Endodermal cell (in vitro differentiated cells): Measurements from ENCODE around the gene LASP1NB.
A peak's percentile ranks its signal among the peaks of the same experiment; 100 is the strongest.

Experiments used
- DNase-seq: peaks from one replicate; pipeline ENCODE4 v3.0.0-alpha.2; 2017
- H3K27ac ChIP-seq: 2 replicates; pipeline ENCODE4 v1.5.1; 2013; ENCODE audit warnings: mild to moderate bottlenecking, low read depth, low read length, moderate library complexity
- H3K27me3 ChIP-seq: 2 replicates; pipeline ENCODE4 v1.6.1; 2013; ENCODE audit warnings: mild to moderate bottlenecking, low read length, moderate library complexity; ENCODE audit not compliant: insufficient read depth, control insufficient read depth, poor library complexity, severe bottlenecking
- H3K36me3 ChIP-seq: 2 replicates; pipeline ENCODE4 v1.7.0; 2013; ENCODE audit warnings: mild to moderate bottlenecking, low read length, moderate library complexity; ENCODE audit not compliant: control insufficient read depth, insufficient read depth
- H3K4me1 ChIP-seq: one replicate; pipeline ENCODE4 v1.7.0; 2013; ENCODE audit warnings: low read length; ENCODE audit not compliant: control insufficient read depth, insufficient read depth
- H3K4me3 ChIP-seq: 2 replicates; pipeline ENCODE4 v1.5.1; 2013; ENCODE audit warnings: mild to moderate bottlenecking, low read length, moderate library complexity
- H3K9ac ChIP-seq: 2 replicates; pipeline ENCODE4 v1.6.1; 2013; ENCODE audit warnings: mild to moderate bottlenecking, low read length, moderate library complexity; ENCODE audit not compliant: poor library complexity, severe bottlenecking; ENCODE audit errors: extremely low read depth
- H3K9me3 ChIP-seq: 2 replicates; pipeline ENCODE4 v1.6.1; 2013; ENCODE audit warnings: mild to moderate bottlenecking, low read length, moderate library complexity; ENCODE audit not compliant: control insufficient read depth
- H3K27ac Mint-ChIP-seq: 2 replicates; pipeline ENCODE4 v1.8.0; 2020; ENCODE audit warnings: mixed read lengths
- H3K27me3 Mint-ChIP-seq: 2 replicates; pipeline ENCODE4 v1.8.0; 2021; ENCODE audit warnings: mild to moderate bottlenecking, mixed read lengths; ENCODE audit not compliant: insufficient read depth
- H3K36me3 Mint-ChIP-seq: 2 replicates; pipeline ENCODE4 v1.8.0; 2020; ENCODE audit warnings: low read depth, mixed read lengths
- H3K4me1 Mint-ChIP-seq: 2 replicates; pipeline ENCODE4 v1.8.0; 2020; ENCODE audit warnings: mixed read lengths
- H3K4me3 Mint-ChIP-seq: 2 replicates; pipeline ENCODE4 v1.8.0; 2020; ENCODE audit warnings: mild to moderate bottlenecking, moderate library complexity, mixed read lengths
- H3K9me3 Mint-ChIP-seq: 2 replicates; pipeline ENCODE4 v1.8.0; 2020; ENCODE audit warnings: mild to moderate bottlenecking, mixed read lengths
- WGBS, 2 experiments: methylation state at CpG; one replicate each; pipeline versions ENCODE4 v1.1.5 to v1.1.7; 2013; ENCODE audit warnings: missing lambda C conversion rate in 2 of 2, mixed read lengths in 1 of 2; ENCODE audit not compliant: insufficient coverage in 1 of 2, insufficient read length in 1 of 2; 5-methylcytosine and 5-hydroxymethylcytosine counted together
- TF ChIP-seq, protein P1 (sequence below): fragments of 200-600 bp; sonication (generic); conservative IDR thresholded peaks from 2 replicates; pipeline ENCODE4 v1.5.0; 2021; ENCODE audit warnings: antibody characterized with exemption, mild to moderate bottlenecking

LASP1NB gene

DNA sequence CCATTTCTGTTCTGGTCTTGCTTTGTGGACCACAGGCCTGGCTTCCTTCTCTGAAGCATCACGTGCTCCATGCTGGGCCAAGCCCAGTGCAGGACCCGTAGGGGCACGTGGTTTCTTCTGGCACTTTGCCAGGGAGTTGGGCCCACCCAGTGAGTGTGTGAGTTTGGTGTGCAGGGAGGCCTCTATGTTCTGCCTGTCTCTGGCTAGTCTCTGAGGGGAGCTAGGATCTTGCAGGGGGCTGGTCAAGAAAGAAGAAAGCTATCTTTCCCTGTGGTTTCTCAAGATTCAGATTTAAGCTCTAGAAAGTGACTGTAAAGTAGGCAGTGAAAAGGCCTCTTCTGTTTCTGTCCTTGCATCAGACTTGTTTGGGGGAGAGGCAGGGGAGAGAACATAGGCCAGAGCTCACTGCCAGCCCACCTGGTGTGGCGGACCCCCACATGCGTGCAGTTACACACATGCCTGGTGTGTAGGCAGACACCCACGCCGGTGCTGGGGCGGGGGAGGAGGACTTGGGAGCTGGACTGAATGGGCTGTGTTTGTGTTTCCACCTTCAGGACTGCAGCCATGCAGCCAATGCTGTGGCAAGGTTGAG is 43.7 kb upstream of the LASP1NB start:
- Histone ChIP-seq H3K27ac (peak overlapping the region; percentile 66), H3K9ac (no peak overlapping the region), H3K4me1 (peaks cover 27% of the 10 kb centered on the region), H3K36me3 (peaks cover 81% of the 10 kb centered on the region), H3K4me3 (no peak overlapping the region), H3K9me3 (no peaks in the 10 kb centered on the region), H3K27me3 (no peaks in the 10 kb centered on the region)
- Mint-ChIP-seq H3K36me3 (peaks cover 55% of the 10 kb centered on the region), H3K27me3 (no peaks in the 10 kb centered on the region), H3K4me3 (no peak overlapping the region), H3K4me1 (peaks cover 67% of the 10 kb centered on the region), H3K27ac (peak overlapping the region; percentile 87), H3K9me3 (no peaks in the 10 kb centered on the region)
- peak; percentile 47 for DNase-seq
- TF ChIP-seq, protein P1, sequence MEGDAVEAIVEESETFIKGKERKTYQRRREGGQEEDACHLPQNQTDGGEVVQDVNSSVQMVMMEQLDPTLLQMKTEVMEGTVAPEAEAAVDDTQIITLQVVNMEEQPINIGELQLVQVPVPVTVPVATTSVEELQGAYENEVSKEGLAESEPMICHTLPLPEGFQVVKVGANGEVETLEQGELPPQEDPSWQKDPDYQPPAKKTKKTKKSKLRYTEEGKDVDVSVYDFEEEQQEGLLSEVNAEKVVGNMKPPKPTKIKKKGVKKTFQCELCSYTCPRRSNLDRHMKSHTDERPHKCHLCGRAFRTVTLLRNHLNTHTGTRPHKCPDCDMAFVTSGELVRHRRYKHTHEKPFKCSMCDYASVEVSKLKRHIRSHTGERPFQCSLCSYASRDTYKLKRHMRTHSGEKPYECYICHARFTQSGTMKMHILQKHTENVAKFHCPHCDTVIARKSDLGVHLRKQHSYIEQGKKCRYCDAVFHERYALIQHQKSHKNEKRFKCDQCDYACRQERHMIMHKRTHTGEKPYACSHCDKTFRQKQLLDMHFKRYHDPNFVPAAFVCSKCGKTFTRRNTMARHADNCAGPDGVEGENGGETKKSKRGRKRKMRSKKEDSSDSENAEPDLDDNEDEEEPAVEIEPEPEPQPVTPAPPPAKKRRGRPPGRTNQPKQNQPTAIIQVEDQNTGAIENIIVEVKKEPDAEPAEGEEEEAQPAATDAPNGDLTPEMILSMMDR, result no peak
- WGBS, 2 experiments, result 84% methylated on average over 8 of the region's 8 CpGs; no CpG with 5 or more reads in 1 of the 2 experiments

DNA sequence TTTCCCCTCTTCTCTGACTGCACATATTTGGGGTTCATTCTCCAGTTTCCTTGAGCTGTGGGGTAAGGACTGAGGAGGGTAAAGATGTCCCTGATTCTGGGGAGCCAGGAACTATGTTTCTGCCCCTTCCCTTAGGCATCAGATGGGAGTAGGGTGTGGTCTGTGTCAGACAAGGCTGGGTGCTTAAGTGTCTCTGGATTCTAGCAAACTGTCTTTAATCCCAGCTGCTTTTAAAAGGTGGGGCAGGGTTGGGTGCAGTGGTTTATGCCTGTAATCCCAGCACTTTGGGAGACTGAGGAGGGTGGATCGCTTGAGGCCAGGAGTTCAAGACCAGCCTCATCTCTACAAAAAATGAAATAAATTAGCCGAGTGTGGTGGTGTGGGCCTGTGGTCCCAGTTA is 42.5 kb upstream of the LASP1NB start:
- no peaks in the 10 kb centered on the region for H3K9me3 Mint-ChIP-seq

DNA sequence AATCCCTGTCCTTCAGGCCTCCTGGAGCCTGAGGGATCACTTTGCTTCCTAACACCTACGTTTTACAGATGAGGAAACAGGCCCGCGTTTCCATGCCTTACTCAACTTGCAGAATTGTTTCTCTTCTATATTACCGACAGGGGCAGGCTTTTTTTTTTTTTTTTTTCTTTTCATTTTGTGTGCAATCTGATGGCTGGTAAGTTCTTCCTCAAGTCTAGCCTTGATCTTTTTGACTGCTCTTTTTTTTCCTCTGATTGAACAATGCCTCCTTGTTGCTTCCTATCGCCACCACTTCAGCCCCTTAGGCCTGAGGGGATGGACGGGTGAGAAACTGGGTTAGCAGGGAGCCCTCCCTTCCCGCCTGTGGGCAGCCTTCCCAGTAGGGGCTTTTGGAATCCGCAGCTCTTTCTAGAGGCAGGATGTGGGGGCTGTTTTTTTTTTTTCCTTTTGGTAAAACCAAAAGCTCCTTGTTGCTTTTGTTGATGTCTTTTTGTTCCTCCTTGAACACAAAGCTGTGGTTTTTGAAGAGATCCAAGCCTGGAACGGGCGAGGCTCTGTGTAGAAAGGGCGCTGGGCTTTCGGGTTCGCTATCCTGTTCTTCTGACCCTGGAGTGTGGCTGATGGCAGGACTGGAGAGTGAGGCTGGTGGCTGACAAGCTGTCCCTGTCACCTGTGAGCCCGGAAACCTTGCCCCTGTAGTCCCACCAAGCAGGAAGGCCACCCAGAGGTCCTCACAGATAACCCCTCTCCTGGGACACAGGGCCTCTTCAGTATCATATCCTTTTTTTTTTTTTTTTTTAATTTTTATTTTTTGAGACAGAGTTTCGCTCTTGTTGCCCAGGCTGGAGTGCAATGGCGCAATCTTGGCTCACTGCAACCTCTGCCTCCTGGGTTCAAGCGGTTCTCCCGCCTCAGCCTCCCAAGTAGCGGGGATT is 41.6 kb upstream of the LASP1NB start:
- H3K27ac ChIP-seq, result peak overlapping the region; percentile 84
- H3K27ac Mint-ChIP-seq, result peak overlapping the region; percentile 44
- no peaks in the 10 kb centered on the region for H3K9me3 ChIP-seq
- peaks cover 51% of the 10 kb centered on the region for H3K36me3 Mint-ChIP-seq
- peaks cover 27% of the 10 kb centered on the region for H3K4me1 ChIP-seq
- no peak overlapping the region for H3K4me3 ChIP-seq
- DNase-seq, result peak; percentile 69
- H3K4me1 Mint-ChIP-seq, result peaks cover 58% of the 10 kb centered on the region
- H3K9ac ChIP-seq, result no peak overlapping the region
- no peaks in the 10 kb centered on the region for H3K27me3 ChIP-seq
- no peaks in the 10 kb centered on the region for H3K9me3 Mint-ChIP-seq
- no peak overlapping the region for H3K4me3 Mint-ChIP-seq
- 72 to 78% methylated on average over 8 to 19 of the region's 19 CpGs for WGBS, 2 experiments
- TF ChIP-seq, protein P1, result peak; percentile 32
- H3K27me3 Mint-ChIP-seq, result no peaks in the 10 kb centered on the region
- H3K36me3 ChIP-seq, result peaks cover 78% of the 10 kb centered on the region

More for the DNA sequence above, 42.5 kb upstream of the LASP1NB start:
- peaks cover 66% of the 10 kb centered on the region for H3K4me1 Mint-ChIP-seq
- 90 to 96% methylated on average over 2 of the region's 2 CpGs for WGBS, 2 experiments
- no peaks in the 10 kb centered on the region for H3K27me3 Mint-ChIP-seq
- peaks cover 57% of the 10 kb centered on the region for H3K36me3 Mint-ChIP-seq
- H3K9ac ChIP-seq, result no peak overlapping the region
- TF ChIP-seq, protein P1, result no peak
- H3K9me3 ChIP-seq, result no peaks in the 10 kb centered on the region
- no peak overlapping the region for H3K4me3 Mint-ChIP-seq
- peaks cover 78% of the 10 kb centered on the region for H3K36me3 ChIP-seq
- no peaks in the 10 kb centered on the region for H3K27me3 ChIP-seq
- peak overlapping the region; percentile 39 for H3K27ac Mint-ChIP-seq
- no peak for DNase-seq
- peaks cover 27% of the 10 kb centered on the region for H3K4me1 ChIP-seq
- H3K27ac ChIP-seq, result no peak overlapping the region
- H3K4me3 ChIP-seq, result no peak overlapping the region
